K562 (cell line): ENCODE measurements around the gene SNX33. TPM values are rescaled to one million over a fixed set of nuclear protein-coding genes. Genes with fewer than 3 reads are reported as not detected.
A peak's percentile ranks its signal among the peaks of the same experiment; 100 is the strongest.

Experiments
- ATAC-seq: fragments of 200-7000 bp; cut with Tn5 transposase; 3 replicates; pipeline ENCODE4 v1.9.1; 2020; ENCODE audit warnings: moderate library complexity
- BruUV-seq: library from RNA; stranded (reverse); fragments of 400-500 nt; replicated peaks from 2 replicates; lab custom pipeline; 2021; lab: Mats Ljungman, UMichigan
- CTCF ChIA-PET: fragments of 300-600 bp; formaldehyde crosslinking; extraction: SDS; loops from one replicate; lab custom pipeline; 2021; ENCODE audit warnings: low intra/inter-chr PET ratio; lab: Yijun Ruan, JAX
- POLR2A ChIA-PET: fragments of 300-600, 350-650 bp; sonication (Branson Sonifier 250); formaldehyde crosslinking; extraction: SDS; loops from one replicate; lab custom pipeline; 2021; ENCODE audit warnings: antibody characterized with exemption, inconsistent platforms; lab: Yijun Ruan, JAX
- DNase-seq, 4 experiments: peaks; one replicate each; pipeline versions ENCODE4 v3.0.0 to v3.0.0-alpha.2; 2011 to 2018; ENCODE audit warnings: low spot score in 3 of 4, mixed read lengths in 3 of 4; ENCODE audit errors: extremely low read depth in 1 of 4
- FAIRE-seq: peaks from 2 replicates; lab custom pipeline; 2011; peaks lifted over from hg19 to GRCh38; lab: Jason Lieb, UNC
- H2AFZ ChIP-seq: 2 replicates; pipeline ENCODE4 v1.6.0; 2011; ENCODE audit warnings: low read depth, low read length, control low read depth, inconsistent platforms
- H3K27ac ChIP-seq: fragments of 200-600 bp; 3 replicates; pipeline ENCODE4 v1.8.0; 2011; ENCODE audit warnings: low read depth, mild to moderate bottlenecking, control low read depth, inconsistent platforms, low read length, moderate library complexity, mixed read lengths; ENCODE audit errors: extremely low read depth
- H3K27me3 ChIP-seq, 2 experiments: fragments of 300-600 bp in 1 of 2; 2 replicates in 1 of 2; 3 replicates in 1 of 2; pipeline versions ENCODE4 v1.6.0 to v1.8.0; 2011; ENCODE audit warnings: inconsistent platforms in 2 of 2, low read length in 2 of 2, mild to moderate bottlenecking in 1 of 2, mixed read lengths in 1 of 2, moderate library complexity in 1 of 2; ENCODE audit not compliant: control insufficient read depth in 2 of 2, insufficient read depth in 2 of 2
- H3K36me3 ChIP-seq: fragments of 300-600 bp; 3 replicates; pipeline ENCODE4 v1.8.0; 2011; ENCODE audit warnings: mild to moderate bottlenecking, low read length, inconsistent platforms; ENCODE audit not compliant: control insufficient read depth, insufficient read depth
- H3K4me1 ChIP-seq, 2 experiments: fragments of 200-600 bp in 1 of 2; replicated peaks in 1 of 2; 2 replicates in 1 of 2; 3 replicates in 1 of 2; pipeline versions ENCODE4 v1.5.1 to v1.8.0; 2011; ENCODE audit warnings: inconsistent platforms in 2 of 2, low read length in 2 of 2, mild to moderate bottlenecking in 1 of 2, mixed read lengths in 1 of 2, moderate library complexity in 1 of 2; ENCODE audit not compliant: control insufficient read depth in 2 of 2, insufficient read depth in 2 of 2
- H3K4me2 ChIP-seq: 2 replicates; pipeline ENCODE4 v1.6.1; 2011; ENCODE audit warnings: low read length, control low read depth, inconsistent platforms, mixed read lengths; ENCODE audit not compliant: insufficient read depth
- H3K4me3 ChIP-seq: fragments of 200-600 bp; sonication (generic), shearing (Covaris generic); 2 replicates; pipeline ENCODE4 v1.5.1; 2016; ENCODE audit warnings: control low read depth, inconsistent platforms
- H3K79me2 ChIP-seq: fragments of 200-600 bp; 3 replicates; pipeline ENCODE4 v1.8.0; 2011; ENCODE audit warnings: low read length, inconsistent platforms; ENCODE audit not compliant: control insufficient read depth, insufficient read depth
- H3K9ac ChIP-seq, 2 experiments: 2 replicates each; pipeline versions ENCODE4 v1.6.0 to v1.6.1; 2011; ENCODE audit warnings: low read depth in 2 of 2, low read length in 2 of 2, control low read depth in 1 of 2, inconsistent platforms in 1 of 2, mild to moderate bottlenecking in 1 of 2, mixed read lengths in 1 of 2; ENCODE audit not compliant: insufficient read depth in 1 of 2
- H3K9me1 ChIP-seq: one replicate; pipeline ENCODE4 v1.6.0; 2011; ENCODE audit warnings: inconsistent platforms, mild to moderate bottlenecking, low read length, moderate library complexity; ENCODE audit not compliant: control insufficient read depth, insufficient read depth
- H3K9me3 ChIP-seq: replicated peaks from 2 replicates; pipeline ENCODE4 v1.5.1; 2011; ENCODE audit warnings: low read depth, low read length, inconsistent platforms; ENCODE audit not compliant: control insufficient read depth, insufficient read depth
- H4K20me1 ChIP-seq: replicated peaks from 2 replicates; pipeline ENCODE4 v1.6.1; 2011; ENCODE audit warnings: low read length, inconsistent platforms, mixed read lengths; ENCODE audit not compliant: control insufficient read depth, insufficient read depth
- DIDO1 ChIP-seq: fragments of 450-650 bp; IDR thresholded peaks from 2 replicates; pipeline ENCODE4 v1.6.1; 2016; ENCODE audit warnings: low read depth, missing biosample characterization, missing genetic modification characterization
- RAD21 ChIP-seq, 2 experiments: fragments of 250-450 bp in 1 of 2; fragments of 450-650 bp in 1 of 2; sonication (Bioruptor Pico) in 1 of 2; formaldehyde crosslinking in 1 of 2; IDR thresholded peaks in 1 of 2; conservative IDR thresholded peaks in 1 of 2; 2 replicates each; pipeline versions ENCODE4 v1.4.0 to v1.8.0; 2020 to 2022; ENCODE audit warnings: mild to moderate bottlenecking in 2 of 2, moderate library complexity in 1 of 2
- YY1 ChIP-seq, 3 experiments: IDR thresholded peaks; 2 replicates each; pipeline ENCODE4 v1.6.1; 2011; ENCODE audit warnings: low read length in 2 of 3, mild to moderate bottlenecking in 2 of 3, moderate library complexity in 2 of 3, borderline replicate concordance in 1 of 3, control low read depth in 1 of 3, low read depth in 1 of 3; ENCODE audit not compliant: insufficient read depth in 3 of 3, insufficient replicate concordance in 2 of 3, control insufficient read depth in 1 of 3, insufficient read length in 1 of 3; ENCODE audit errors: extremely low read depth in 1 of 3
- WGBS: fragments of 100-300 bp; shearing (Covaris generic); methylation state at CpG from one replicate; pipeline ENCODE4 v1.1.6; 2016; ENCODE audit warnings: low coverage, mixed read lengths; ENCODE audit not compliant: insufficient coverage; ENCODE audit errors: missing lambda C conversion rate; 5-methylcytosine and 5-hydroxymethylcytosine counted together
- in situ Hi-C: fragments of 300-500 bp; cut with MboI; formaldehyde crosslinking; loops from 4 replicates; pipeline ENCODE4 v1.15.0; 2018; ENCODE audit warnings: inconsistent platforms, mixed read lengths
- intact Hi-C: fragments of 100-400 bp; cut with micrococcal nuclease; formaldehyde crosslinking; loops from 2 replicates; pipeline ENCODE4 v1.14.2; 2022
- polyA plus RNA-seq, 8 experiments: library from polyadenylated mRNA; depleted of rRNA in 4 of 8; stranded (reverse) in 5 of 8; unstranded in 3 of 8; fragments of >200 nt; fragmentation: Nextera tagmentation in 2 of 8; fragmentation: Illumina TruSeq in 1 of 8; extraction: Ambion mirVana in 2 of 8; extraction: Trizol in 1 of 8; gene quantifications; 2 replicates each; pipeline versions ENCODE4 v1.2.1 to v1.2.3, GENCODE V29; 2011 to 2014; ENCODE audit warnings: inconsistent platforms in 1 of 8, missing spikeins in 1 of 8
- total RNA-seq, 7 experiments: library from RNA; depleted of rRNA in 6 of 7; stranded (reverse); fragments of >200 nt in 6 of 7; fragmentation: Illumina TruSeq in 2 of 7; extraction: Trizol in 2 of 7; gene quantifications; 2 replicates each; pipeline versions ENCODE4 v1.2.1 to v1.2.3, GENCODE V29; 2011 to 2021; ENCODE audit warnings: low replicate concordance in 1 of 7
- TF ChIP-seq, protein P1 (sequence below), 3 experiments: IDR thresholded peaks in 2 of 3; conservative IDR thresholded peaks in 1 of 3; 2 replicates each; pipeline ENCODE4 v1.5.1; 2011 to 2012; ENCODE audit warnings: low read length in 3 of 3, mild to moderate bottlenecking in 3 of 3, control low read depth in 2 of 3, improper control_type of control experiment in 1 of 3, inconsistent platforms in 1 of 3, low read depth in 1 of 3, mixed read lengths in 1 of 3, moderate library complexity in 1 of 3; ENCODE audit not compliant: insufficient read depth in 2 of 3
- TF ChIP-seq, protein P2 (sequence below): fragments of 450-650 bp; IDR thresholded peaks from 2 replicates; pipeline ENCODE4 v1.6.1; 2016
- TF ChIP-seq, protein P3 (sequence below): sonication (generic); formaldehyde crosslinking; IDR thresholded peaks from 2 replicates; pipeline ENCODE4 v1.8.1; 2023; ENCODE audit warnings: mild to moderate bottlenecking, missing genetic modification reagents
- TF ChIP-seq, protein P4 (sequence below): sonication (generic); formaldehyde crosslinking; IDR thresholded peaks from 2 replicates; pipeline ENCODE4 v1.8.0; 2022; ENCODE audit warnings: missing genetic modification reagents, mild to moderate bottlenecking, moderate library complexity, borderline replicate concordance

Gene SNX33
- total and polyA plus RNA-seq, 9 of the 15 experiments (the other 6 are each of a cell fraction or from before 2014, with no cell fraction given), result 1.4 to 14.1 (median 8.2) TPM

- TF ChIP-seq, protein P1, sequence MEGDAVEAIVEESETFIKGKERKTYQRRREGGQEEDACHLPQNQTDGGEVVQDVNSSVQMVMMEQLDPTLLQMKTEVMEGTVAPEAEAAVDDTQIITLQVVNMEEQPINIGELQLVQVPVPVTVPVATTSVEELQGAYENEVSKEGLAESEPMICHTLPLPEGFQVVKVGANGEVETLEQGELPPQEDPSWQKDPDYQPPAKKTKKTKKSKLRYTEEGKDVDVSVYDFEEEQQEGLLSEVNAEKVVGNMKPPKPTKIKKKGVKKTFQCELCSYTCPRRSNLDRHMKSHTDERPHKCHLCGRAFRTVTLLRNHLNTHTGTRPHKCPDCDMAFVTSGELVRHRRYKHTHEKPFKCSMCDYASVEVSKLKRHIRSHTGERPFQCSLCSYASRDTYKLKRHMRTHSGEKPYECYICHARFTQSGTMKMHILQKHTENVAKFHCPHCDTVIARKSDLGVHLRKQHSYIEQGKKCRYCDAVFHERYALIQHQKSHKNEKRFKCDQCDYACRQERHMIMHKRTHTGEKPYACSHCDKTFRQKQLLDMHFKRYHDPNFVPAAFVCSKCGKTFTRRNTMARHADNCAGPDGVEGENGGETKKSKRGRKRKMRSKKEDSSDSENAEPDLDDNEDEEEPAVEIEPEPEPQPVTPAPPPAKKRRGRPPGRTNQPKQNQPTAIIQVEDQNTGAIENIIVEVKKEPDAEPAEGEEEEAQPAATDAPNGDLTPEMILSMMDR (IDR thresholded peaks at IDR 0.05 in 2 of 3, conservative IDR thresholded peaks at IDR 0.05 in 1 of 3; ENCODE audit: insufficient read depth in 2 of 3, low read depth in 1 of 3, low read length in 3 of 3), result peak; percentile 79 to 86 (median 82)
- TF ChIP-seq YY1 (IDR thresholded peaks at IDR 0.05; ENCODE audit: borderline replicate concordance in 1 of 3, control insufficient read depth in 1 of 3, extremely low read depth in 1 of 3, insufficient read depth in 3 of 3, insufficient read length in 1 of 3, insufficient replicate concordance in 2 of 3, low read depth in 1 of 3, low read length in 2 of 3), result peak in 1 of 3 experiments; percentile 13
Observed at GRCh38 chr15:75683646-75684312, 36.1 kb downstream of the SNX33 start (continued).

GRCh38 chr15:75684648-75685047 lies 36.9 kb downstream of the SNX33 start:
- intact Hi-C loops (loop anchor here (2.0 to 10.0 kb wide), 3 partner anchors 57 to 240 kb away; partner anchors contain the start of gene SNUPN), in situ Hi-C loops (loop anchor here (5.0 kb wide), 3 partner anchors 48 to 243 kb away; no protein-coding TSS in a partner anchor)
- WGBS, result 42% methylated on average over 10 of the region's 10 CpGs
- Histone ChIP-seq H3K27ac (no peak overlapping the region), H3K79me2 (no peaks in the 10 kb centered on the region), H3K4me2 (no peak overlapping the region), H2AFZ (no peak overlapping the region), H3K4me3 (no peak overlapping the region), H3K9ac (0 out of 4 replicates have a peak overlapping the region, but pooled peaks of 1 of the 2 experiments have one; percentile 35), H3K4me1 (peaks cover 0 to 34% of the 10 kb centered on the region in 2 experiments; a peak in 3 of 5 replicates), H3K9me1 (no peaks in the 10 kb centered on the region), H3K9me3 (no peaks in the 10 kb centered on the region), H3K36me3 (no peaks in the 10 kb centered on the region), H3K27me3 (no peaks in the 10 kb centered on the region), H4K20me1 (peaks cover 3% of the 10 kb centered on the region; the same call in 1 of the 2 replicates)
- no TSS peak for BruUV-seq
- FAIRE-seq (peak; percentile 74), ATAC-seq (peak; percentile 8; the same call in 2 of the 3 replicates), DNase-seq (peak in 3 of 4 experiments; percentile 11 to 54 (median 17))
- ChIA-PET CTCF (interaction anchor here (0.8 to 2.1 kb wide), 3 partner anchors 44 to 318 kb away, joined by 4 to 10 read pairs (median 5); partner anchors contain the start of gene IMP3), POLR2A (no interaction called here)
- TF ChIP-seq, protein P2, sequence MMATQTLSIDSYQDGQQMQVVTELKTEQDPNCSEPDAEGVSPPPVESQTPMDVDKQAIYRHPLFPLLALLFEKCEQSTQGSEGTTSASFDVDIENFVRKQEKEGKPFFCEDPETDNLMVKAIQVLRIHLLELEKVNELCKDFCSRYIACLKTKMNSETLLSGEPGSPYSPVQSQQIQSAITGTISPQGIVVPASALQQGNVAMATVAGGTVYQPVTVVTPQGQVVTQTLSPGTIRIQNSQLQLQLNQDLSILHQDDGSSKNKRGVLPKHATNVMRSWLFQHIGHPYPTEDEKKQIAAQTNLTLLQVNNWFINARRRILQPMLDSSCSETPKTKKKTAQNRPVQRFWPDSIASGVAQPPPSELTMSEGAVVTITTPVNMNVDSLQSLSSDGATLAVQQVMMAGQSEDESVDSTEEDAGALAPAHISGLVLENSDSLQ, result peak; percentile 52; the same call in 1 of the 2 replicates
- no peak for TF ChIP-seq DIDO1 (tag)
- TF ChIP-seq, protein P3, sequence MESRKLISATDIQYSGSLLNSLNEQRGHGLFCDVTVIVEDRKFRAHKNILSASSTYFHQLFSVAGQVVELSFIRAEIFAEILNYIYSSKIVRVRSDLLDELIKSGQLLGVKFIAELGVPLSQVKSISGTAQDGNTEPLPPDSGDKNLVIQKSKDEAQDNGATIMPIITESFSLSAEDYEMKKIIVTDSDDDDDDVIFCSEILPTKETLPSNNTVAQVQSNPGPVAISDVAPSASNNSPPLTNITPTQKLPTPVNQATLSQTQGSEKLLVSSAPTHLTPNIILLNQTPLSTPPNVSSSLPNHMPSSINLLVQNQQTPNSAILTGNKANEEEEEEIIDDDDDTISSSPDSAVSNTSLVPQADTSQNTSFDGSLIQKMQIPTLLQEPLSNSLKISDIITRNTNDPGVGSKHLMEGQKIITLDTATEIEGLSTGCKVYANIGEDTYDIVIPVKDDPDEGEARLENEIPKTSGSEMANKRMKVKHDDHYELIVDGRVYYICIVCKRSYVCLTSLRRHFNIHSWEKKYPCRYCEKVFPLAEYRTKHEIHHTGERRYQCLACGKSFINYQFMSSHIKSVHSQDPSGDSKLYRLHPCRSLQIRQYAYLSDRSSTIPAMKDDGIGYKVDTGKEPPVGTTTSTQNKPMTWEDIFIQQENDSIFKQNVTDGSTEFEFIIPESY, result peak; percentile 81
- TF ChIP-seq, protein P4, sequence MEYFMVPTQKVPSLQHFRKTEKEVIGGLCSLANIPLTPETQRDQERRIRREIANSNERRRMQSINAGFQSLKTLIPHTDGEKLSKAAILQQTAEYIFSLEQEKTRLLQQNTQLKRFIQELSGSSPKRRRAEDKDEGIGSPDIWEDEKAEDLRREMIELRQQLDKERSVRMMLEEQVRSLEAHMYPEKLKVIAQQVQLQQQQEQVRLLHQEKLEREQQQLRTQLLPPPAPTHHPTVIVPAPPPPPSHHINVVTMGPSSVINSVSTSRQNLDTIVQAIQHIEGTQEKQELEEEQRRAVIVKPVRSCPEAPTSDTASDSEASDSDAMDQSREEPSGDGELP, result peak; percentile 74
- TF ChIP-seq RAD21 (CRISPR knock-in tag; conservative IDR thresholded peaks at IDR 0.05 in 1 of 2, IDR thresholded peaks at IDR 0.05 in 1 of 2), result peak in 1 of 2 experiments; percentile 47; a peak in 2 of 4 replicates
